Gastroesophageal sphincter (tissue), 3 donors: ENCODE measurements around the gene DRC7.

Experiments
- CTCF ChIP-seq, 4 experiments: fragments of 200-600 bp in 2 of 4; fragments of 450-650 bp in 2 of 4; sonication (generic) in 1 of 4; IDR thresholded peaks; one replicate each; pipeline ENCODE4 v1.5.1; 2017 to 2019; ENCODE audit warnings: antibody characterized with exemption in 4 of 4, mild to moderate bottlenecking in 2 of 4, moderate library complexity in 2 of 4
- EP300 ChIP-seq: sonication (generic); formaldehyde crosslinking; IDR thresholded peaks from one replicate; pipeline ENCODE4 v1.6.1; 2017; ENCODE audit warnings: antibody characterized with exemption, mild to moderate bottlenecking
- POLR2A ChIP-seq, 2 donors: fragments of 450-650 bp; IDR thresholded peaks; one replicate each; pipeline ENCODE4 v1.6.1; 2017; ENCODE audit warnings: antibody characterized with exemption in 2 of 2, mild to moderate bottlenecking in 2 of 2, moderate library complexity in 1 of 2

- TF ChIP-seq CTCF (IDR thresholded peaks at IDR 0.05): no peak
- TF ChIP-seq POLR2A (IDR thresholded peaks at IDR 0.05): no peak
- TF ChIP-seq EP300: no peak
These were observed 1.1 kb downstream of the DRC7 start for GRCh38 chr16:57695680-57696069.
